BLaER1 (cell line): ENCODE data around the gene SEC22A.

Experiments
- H3K27ac ChIP-seq: shearing (Covaris generic); formaldehyde crosslinking; 2 replicates; pipeline ENCODE4 v1.8.1; 2022
- H3K27me3 ChIP-seq: shearing (Covaris generic); formaldehyde crosslinking; 2 replicates; pipeline ENCODE4 v1.8.1; 2022
- H3K36me3 ChIP-seq: shearing (Covaris generic); formaldehyde crosslinking; 2 replicates; pipeline ENCODE4 v1.8.1; 2022
- H3K4me1 ChIP-seq: shearing (Covaris generic); formaldehyde crosslinking; 2 replicates; pipeline ENCODE4 v1.8.1; 2022
- H3K4me2 ChIP-seq: shearing (Covaris generic); formaldehyde crosslinking; 2 replicates; pipeline ENCODE4 v1.8.1; 2022
- H3K4me3 ChIP-seq: shearing (Covaris generic); formaldehyde crosslinking; 2 replicates; pipeline ENCODE4 v1.8.1; 2022
- H3K9ac ChIP-seq: shearing (Covaris generic); formaldehyde crosslinking; 2 replicates; pipeline ENCODE4 v1.8.1; 2022
- H3K9me3 ChIP-seq: shearing (Covaris generic); formaldehyde crosslinking; 2 replicates; pipeline ENCODE4 v1.8.1; 2022
- H4K20me1 ChIP-seq: shearing (Covaris generic); formaldehyde crosslinking; 2 replicates; pipeline ENCODE4 v1.8.1; 2022
- Cebpa-rat ChIP-seq: shearing (Covaris generic); IDR thresholded peaks from 2 replicates; pipeline ENCODE4 v1.8.1; 2022

SEC22A gene

DNA sequence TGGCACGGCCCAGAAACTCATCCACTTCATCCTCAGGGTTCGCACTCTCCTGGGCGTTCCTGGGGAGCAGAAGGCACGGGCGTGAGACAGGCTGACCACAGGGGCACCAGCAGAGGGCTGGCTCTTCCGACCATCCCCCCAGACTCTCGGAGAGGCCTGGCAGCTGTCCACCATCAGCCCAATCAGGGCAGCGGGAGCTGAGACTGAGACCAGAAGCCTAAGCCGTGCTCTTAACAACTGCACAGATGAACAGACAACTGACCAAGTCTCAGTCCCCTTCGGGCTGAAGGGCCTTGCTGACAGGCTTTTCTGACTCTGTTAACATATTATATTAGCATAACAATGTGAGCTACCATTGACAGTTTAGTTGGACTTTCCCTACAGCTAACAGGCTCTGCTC, 118.0 kb downstream of the SEC22A start:
- Histone ChIP-seq H3K4me3 (no peak overlapping the region), H4K20me1 (peaks cover 4% of the 10 kb centered on the region; the same call in 1 of the 2 replicates), H3K27me3 (no peaks in the 10 kb centered on the region), H3K4me2 (0 out of 2 replicates have a peak overlapping the region, but pooled peaks have one; percentile 0), H3K36me3 (no peaks in the 10 kb centered on the region), H3K4me1 (peaks cover 83% of the 10 kb centered on the region), H3K27ac (no peak overlapping the region), H3K9ac (no peak overlapping the region), H3K9me3 (no peaks in the 10 kb centered on the region)
- TF ChIP-seq Cebpa-rat, result no peak

DNA sequence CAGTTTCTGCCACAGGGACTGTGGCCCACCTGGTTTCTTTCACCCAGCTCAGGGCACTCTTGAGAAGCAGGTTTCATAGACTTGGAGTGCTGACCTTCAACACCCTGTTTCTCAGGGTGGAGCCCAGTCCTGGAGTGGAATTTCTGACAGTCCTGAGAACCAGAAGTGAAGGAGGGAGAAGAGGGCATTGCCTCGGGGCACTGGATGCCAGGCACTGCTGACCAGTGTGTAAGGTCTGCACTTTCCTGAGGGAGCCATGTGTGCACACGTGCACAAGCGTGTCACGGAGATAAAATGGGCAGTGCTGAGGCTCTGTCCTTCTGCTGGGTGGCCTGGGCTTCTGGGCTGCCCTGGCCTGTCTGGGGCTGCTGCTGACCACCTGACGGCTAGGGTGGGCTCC, 118.5 kb downstream of the SEC22A start:
- H3K4me1 ChIP-seq, result peaks cover 83% of the 10 kb centered on the region
- no peak overlapping the region for H3K9ac ChIP-seq
- peaks cover 8% of the 10 kb centered on the region for H4K20me1 ChIP-seq
- H3K4me3 ChIP-seq, result no peak overlapping the region
- H3K36me3 ChIP-seq, result no peaks in the 10 kb centered on the region
- no peaks in the 10 kb centered on the region for H3K27me3 ChIP-seq
- no peak for TF ChIP-seq Cebpa-rat
- H3K27ac ChIP-seq, result no peak overlapping the region
- H3K9me3 ChIP-seq, result no peaks in the 10 kb centered on the region
- peak overlapping the region; percentile 90 for H3K4me2 ChIP-seq

DNA sequence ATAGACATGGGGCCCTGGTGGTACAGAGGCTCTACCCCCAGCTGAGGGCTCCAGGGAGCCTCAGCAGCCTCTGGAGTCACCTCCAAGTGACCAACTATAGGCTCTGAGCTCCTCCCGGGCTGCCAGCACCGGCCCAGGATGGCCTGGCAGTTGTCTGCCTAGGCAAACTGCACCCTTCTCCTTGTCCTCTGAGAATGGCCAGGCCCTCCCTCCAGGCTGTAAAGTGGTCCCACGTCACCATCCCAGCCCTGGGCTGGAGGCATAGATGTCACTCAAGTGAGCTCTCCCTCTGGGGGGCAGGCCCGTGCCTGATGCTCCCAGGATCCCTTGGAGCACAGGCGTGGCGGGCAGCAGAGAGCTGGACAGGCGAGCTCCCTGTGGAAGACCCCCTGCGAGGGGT, 120.1 kb downstream of the SEC22A start:
- Histone ChIP-seq H3K9me3 (no peaks in the 10 kb centered on the region), H4K20me1 (peaks cover 17% of the 10 kb centered on the region), H3K4me1 (peaks cover 93% of the 10 kb centered on the region), H3K9ac (no peak overlapping the region), H3K4me3 (no peak overlapping the region), H3K4me2 (peak overlapping the region; percentile 90), H3K27me3 (no peaks in the 10 kb centered on the region), H3K27ac (no peak overlapping the region), H3K36me3 (no peaks in the 10 kb centered on the region)
- no peak for TF ChIP-seq Cebpa-rat

DNA sequence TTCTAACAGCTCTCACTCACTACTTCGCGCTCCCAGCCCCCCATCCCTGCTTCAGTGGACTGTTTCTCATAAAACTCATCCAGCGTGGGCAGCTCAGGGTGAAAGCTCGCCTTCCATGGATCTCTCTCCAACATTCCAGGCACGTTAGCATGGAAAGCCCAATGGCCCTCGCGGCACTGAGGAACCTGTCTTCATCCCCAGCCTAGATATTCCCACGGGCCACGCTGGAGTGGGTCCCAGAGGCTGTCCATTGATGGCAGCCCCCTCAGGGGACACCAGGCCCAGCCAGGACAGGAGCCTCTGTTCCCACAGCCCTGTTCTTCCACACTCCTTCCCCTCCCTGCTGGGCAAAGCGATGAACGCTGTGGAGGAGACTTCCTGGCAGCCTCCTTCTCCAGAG, 121.1 kb downstream of the SEC22A start:
- Histone ChIP-seq H3K4me3 (no peak overlapping the region), H3K9ac (no peak overlapping the region), H3K9me3 (no peaks in the 10 kb centered on the region), H3K27ac (no peak overlapping the region), H3K36me3 (no peaks in the 10 kb centered on the region), H3K4me2 (peak overlapping the region; percentile 90), H3K27me3 (peaks cover 4% of the 10 kb centered on the region; the same call in 1 of the 2 replicates), H4K20me1 (peaks cover 17% of the 10 kb centered on the region), H3K4me1 (peaks cover 94% of the 10 kb centered on the region)
- TF ChIP-seq Cebpa-rat, result no peak
